HG02870 (cell line): ENCODE results near the gene SDC1.
A peak's percentile ranks its signal among the peaks of the same experiment; 100 is the strongest.

ENCODE experiments used
- ATAC-seq: cut with Tn5 transposase; IDR thresholded peaks from one replicate; pipeline ENCODE4 v1.9.1; 2021; ENCODE audit warnings: mild to moderate bottlenecking, moderate library complexity; ENCODE audit not compliant: unreplicated experiment

Gene SDC1

GRCh38 chr2:20215183-20216040 is 9.5 kb downstream of the SDC1 start:
- ATAC-seq: no peak

GRCh38 chr2:20214566-20215182 is 10.3 kb downstream of the SDC1 start:
- peak; percentile 1 for ATAC-seq

GRCh38 chr2:20213651-20214565 is 11.0 kb downstream of the SDC1 start:
- peak; percentile 31 for ATAC-seq

GRCh38 chr2:20212871-20213503 is 11.9 kb downstream of the SDC1 start:
- ATAC-seq: no peak

- ATAC-seq: peak; percentile 63
These were observed 12.5 kb downstream of the SDC1 start for GRCh38 chr2:20212459-20212870.

- ATAC-seq: peak; percentile 5
These were observed 13.0 kb downstream of the SDC1 start for GRCh38 chr2:20211860-20212458.

GRCh38 chr2:20211420-20211819 is 13.5 kb downstream of the SDC1 start:
- no peak for ATAC-seq

GRCh38 chr2:20210462-20210861 is 14.5 kb downstream of the SDC1 start:
- no peak for ATAC-seq

- ATAC-seq: no peak
These were observed 15.4 kb downstream of the SDC1 start for GRCh38 chr2:20209373-20210109.

GRCh38 chr2:20208476-20208859 is 16.5 kb downstream of the SDC1 start:
- no peak for ATAC-seq

- ATAC-seq: peak; percentile 57
These were observed 17.9 kb downstream of the SDC1 start for GRCh38 chr2:20207051-20207450.

GRCh38 chr2:20205915-20206524 is 18.9 kb downstream of the SDC1 start:
- ATAC-seq: no peak

- ATAC-seq: no peak
These were observed 19.9 kb downstream of the SDC1 start for GRCh38 chr2:20205069-20205468.

GRCh38 chr2:20203521-20204225 is 21.3 kb downstream of the SDC1 start:
- no peak for ATAC-seq

- ATAC-seq: no peak
These were observed 21.9 kb downstream of the SDC1 start for GRCh38 chr2:20203072-20203471.

- no peak for ATAC-seq
These were observed 23.3 kb downstream of the SDC1 start for GRCh38 chr2:20201671-20202070.

- no peak for ATAC-seq
These were observed 24.0 kb downstream of the SDC1 start for GRCh38 chr2:20200697-20201555.
